MM.1S (cell line): ENCODE results near the gene CLIC2.
A peak's percentile ranks its signal among the peaks of the same experiment; 100 is the strongest.

ENCODE experiments used
- DNase-seq: peaks from one replicate; pipeline ENCODE4 v3.0.0-alpha.2; 2015
- H2AFZ ChIP-seq: fragments of 300-600 bp; sonication (generic); 2 replicates; pipeline ENCODE4 v1.6.0; 2016; ENCODE audit warnings: antibody characterized with exemption, low read length
- H3F3A ChIP-seq: fragments of 300-600 bp; sonication (generic); 2 replicates; pipeline ENCODE4 v1.6.1; 2016; ENCODE audit warnings: mild to moderate bottlenecking, antibody characterized with exemption, low read length, moderate library complexity, mixed read lengths; ENCODE audit not compliant: insufficient read depth
- H3K27ac ChIP-seq: fragments of 300-600 bp; sonication (generic); 2 replicates; pipeline ENCODE4 v1.5.1; 2016; ENCODE audit warnings: mild to moderate bottlenecking, low read length
- H3K27me3 ChIP-seq: fragments of 300-600 bp; sonication (generic); replicated peaks from 2 replicates; pipeline ENCODE4 v1.6.0; 2016; ENCODE audit warnings: low read length; ENCODE audit not compliant: insufficient read depth
- H3K36me3 ChIP-seq: fragments of 300-600 bp; sonication (generic); replicated peaks from 2 replicates; pipeline ENCODE4 v1.6.1; 2016; ENCODE audit warnings: mild to moderate bottlenecking, low read length, mixed read lengths; ENCODE audit not compliant: insufficient read depth
- H3K4me1 ChIP-seq: fragments of 300-600 bp; sonication (generic); 2 replicates; pipeline ENCODE4 v1.6.1; 2016; ENCODE audit warnings: low read length, mixed read lengths
- H3K4me2 ChIP-seq: fragments of 300-600 bp; sonication (generic); 2 replicates; pipeline ENCODE4 v1.6.0; 2016; ENCODE audit warnings: low read depth, low read length
- H3K4me3 ChIP-seq: fragments of 300-600 bp; sonication (generic); 2 replicates; pipeline ENCODE4 v1.5.1; 2016; ENCODE audit warnings: low read length, mixed read lengths
- H3K79me2 ChIP-seq: fragments of 300-600 bp; sonication (generic); 2 replicates; pipeline ENCODE4 v1.6.1; 2016; ENCODE audit warnings: mixed run types, low read length, mixed read lengths
- H3K9ac ChIP-seq: fragments of 300-600 bp; sonication (generic); 2 replicates; pipeline ENCODE4 v1.6.1; 2016; ENCODE audit warnings: low read length, mixed read lengths
- H3K9me2 ChIP-seq: fragments of 300-600 bp; sonication (generic); replicated peaks from 2 replicates; pipeline ENCODE4 v1.6.1; 2016; ENCODE audit warnings: mild to moderate bottlenecking, low read length, mixed read lengths; ENCODE audit not compliant: insufficient read depth
- H3K9me3 ChIP-seq: fragments of 300-600 bp; sonication (generic); replicated peaks from 2 replicates; pipeline ENCODE4 v1.6.1; 2016; ENCODE audit warnings: mild to moderate bottlenecking, low read length, mixed read lengths; ENCODE audit not compliant: insufficient read depth
- H4K20me1 ChIP-seq: fragments of 300-600 bp; sonication (generic); 2 replicates; pipeline ENCODE4 v1.6.1; 2016; ENCODE audit warnings: mild to moderate bottlenecking, low read length, moderate library complexity, mixed read lengths; ENCODE audit not compliant: insufficient read depth
- CTCF ChIP-seq: fragments of 300-600 bp; sonication (generic); IDR thresholded peaks from 2 replicates; pipeline ENCODE4 v1.5.1; 2016; ENCODE audit warnings: antibody characterized with exemption, low read length, mixed read lengths
- EZH2 ChIP-seq: fragments of 300-600 bp; sonication (generic); optimal IDR thresholded peaks from 2 replicates; pipeline ENCODE3; 2017; ENCODE audit warnings: low read depth, mild to moderate bottlenecking, antibody characterized with exemption, low read length, mixed read lengths
- EZH2phosphoT487 ChIP-seq: fragments of 300-600 bp; sonication (generic); IDR thresholded peaks from 2 replicates; pipeline ENCODE4 v1.6.1; 2018; ENCODE audit warnings: antibody characterized with exemption, low read length

CLIC2 gene

DNA sequence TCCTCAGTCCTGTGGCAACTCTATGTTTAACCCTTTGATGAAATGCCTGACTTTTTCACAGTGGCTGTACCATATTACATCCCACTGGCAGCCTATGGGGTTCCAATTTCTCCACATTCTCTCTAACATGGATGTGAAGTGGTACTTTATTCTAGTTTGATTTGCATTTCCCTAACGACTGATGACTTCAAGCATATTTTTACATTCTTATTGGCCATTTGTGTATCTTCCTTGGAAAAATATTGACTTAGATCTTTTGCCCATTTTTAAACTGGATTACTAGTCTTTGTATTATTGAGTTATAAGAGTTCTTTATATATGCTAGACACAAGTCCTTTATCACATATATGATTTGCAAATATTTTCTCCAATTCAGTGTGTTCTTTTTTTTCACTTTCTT lies 68.0 kb downstream of the CLIC2 start:
- H3K27me3 ChIP-seq, result no peaks in the 10 kb centered on the region
- no peak overlapping the region for H2AFZ ChIP-seq
- H3K4me3 ChIP-seq, result no peak overlapping the region
- H3K4me2 ChIP-seq, result no peak overlapping the region
- no peaks in the 10 kb centered on the region for H3K9me3 ChIP-seq
- TF ChIP-seq EZH2, result no peak
- TF ChIP-seq EZH2phosphoT487, result no peak
- TF ChIP-seq CTCF, result no peak
- no peaks in the 10 kb centered on the region for H3F3A ChIP-seq
- H3K27ac ChIP-seq, result no peak overlapping the region
- no peak for DNase-seq
- no peaks in the 10 kb centered on the region for H3K4me1 ChIP-seq
- no peak overlapping the region for H3K9ac ChIP-seq
- H4K20me1 ChIP-seq, result no peaks in the 10 kb centered on the region
- no peaks in the 10 kb centered on the region for H3K79me2 ChIP-seq
- H3K36me3 ChIP-seq, result no peaks in the 10 kb centered on the region
- H3K9me2 ChIP-seq, result no peaks in the 10 kb centered on the region

- Histone ChIP-seq H3K79me2 (no peaks in the 10 kb centered on the region), H2AFZ (peak within 1 kb of the TSS; percentile 85), H3K9ac (peak within 1 kb of the TSS; percentile 41; the same call in 1 of the 2 replicates), H3K4me3 (peak within 1 kb of the TSS; percentile 66), H3K9me2 (no peaks in the 10 kb centered on the region), H3K27me3 (no peaks in the 10 kb centered on the region), H3K27ac (no peak within 1 kb of the TSS), H4K20me1 (no peaks in the 10 kb centered on the region), H3K4me2 (peak within 1 kb of the TSS; percentile 69; the same call in 1 of the 2 replicates), H3F3A (no peaks in the 10 kb centered on the region), H3K9me3 (no peaks in the 10 kb centered on the region), H3K4me1 (no peaks in the 10 kb centered on the region), H3K36me3 (no peaks in the 10 kb centered on the region)
- TF ChIP-seq EZH2phosphoT487 (no peak), CTCF (peak; percentile 14; the same call in 1 of the 2 replicates)
- DNase-seq, result peak; percentile 66
Observed at GRCh38 chrX:155263854-155264628, 70.4 kb downstream of the CLIC2 start, which contains the start of gene RAB39B. TSS of gene RAB39B (minus strand) at chrX:155264491. CDS start at chrX:155264288, 203 bp downstream.

- H4K20me1 ChIP-seq, result no peaks in the 10 kb centered on the region
- no peak for DNase-seq
- H3K79me2 ChIP-seq, result no peaks in the 10 kb centered on the region
- no peaks in the 10 kb centered on the region for H3K27me3 ChIP-seq
- no peaks in the 10 kb centered on the region for H3K9me3 ChIP-seq
- H3K4me3 ChIP-seq, result peak overlapping the region; percentile 66
- peak overlapping the region; percentile 69; the same call in 1 of the 2 replicates for H3K4me2 ChIP-seq
- no peaks in the 10 kb centered on the region for H3K4me1 ChIP-seq
- no peaks in the 10 kb centered on the region for H3K36me3 ChIP-seq
- no peaks in the 10 kb centered on the region for H3F3A ChIP-seq
- H3K27ac ChIP-seq, result no peak overlapping the region
- H2AFZ ChIP-seq, result peak overlapping the region; percentile 85; the same call in 1 of the 2 replicates
- TF ChIP-seq CTCF (no peak), EZH2 (no peak), EZH2phosphoT487 (no peak)
- H3K9me2 ChIP-seq, result no peaks in the 10 kb centered on the region
- no peak overlapping the region for H3K9ac ChIP-seq
Observed at GRCh38 chrX:155262970-155263754, 71.3 kb downstream of the CLIC2 start.
